ENCODE data around the gene CHAT.

CHAT gene

GRCh38 chr10:49613882-49614241, at the start of gene CHAT:
CHAT (plus strand) TSS chr10:49614037; CDS start chr10:49614190, 153 bp downstream.
- no peak for DNase-seq (ENCODE audit: low read depth in 2 of 2)

- no peak for DNase-seq (ENCODE audit: low read depth in 2 of 2)
These were observed 49.3 kb upstream of the CHAT start for GRCh38 chr10:49564461-49565009.

GRCh38 chr10:49567810-49568209, 46.0 kb upstream of the CHAT start:
- no peak for DNase-seq (ENCODE audit: low read depth in 2 of 2)

GRCh38 chr10:49568235-49568634, 45.6 kb upstream of the CHAT start:
- DNase-seq (ENCODE audit: low read depth in 2 of 2): no peak

GRCh38 chr10:49569031-49569631, 44.7 kb upstream of the CHAT start:
- DNase-seq (ENCODE audit: low read depth in 2 of 2): no peak

GRCh38 chr10:49571388-49571787, 42.4 kb upstream of the CHAT start:
- DNase-seq (ENCODE audit: low read depth in 2 of 2): no peak

GRCh38 chr10:49572594-49573114, 41.2 kb upstream of the CHAT start:
- DNase-seq (ENCODE audit: low read depth in 2 of 2): no peak

- no peak for DNase-seq (ENCODE audit: low read depth in 2 of 2)
These were observed 38.3 kb upstream of the CHAT start for GRCh38 chr10:49575489-49576072.

GRCh38 chr10:49577182-49577925, 36.5 kb upstream of the CHAT start:
- no peak for DNase-seq (ENCODE audit: low read depth in 2 of 2)

GRCh38 chr10:49578392-49578791, 35.4 kb upstream of the CHAT start:
- no peak for DNase-seq (ENCODE audit: low read depth in 2 of 2)

- DNase-seq (ENCODE audit: low read depth in 2 of 2): no peak
These were observed 34.2 kb upstream of the CHAT start for GRCh38 chr10:49579621-49580020.

GRCh38 chr10:49585387-49585786, 28.4 kb upstream of the CHAT start:
- no peak for DNase-seq (ENCODE audit: low read depth in 2 of 2)

GRCh38 chr10:49587981-49588380, 25.9 kb upstream of the CHAT start:
- no peak for DNase-seq (ENCODE audit: low read depth in 2 of 2)

- DNase-seq (ENCODE audit: low read depth in 2 of 2): peak in 1 of 2 donors; percentile 11
These were observed 20.9 kb upstream of the CHAT start for GRCh38 chr10:49592726-49593563.

GRCh38 chr10:49593564-49593875, 20.3 kb upstream of the CHAT start:
- DNase-seq (ENCODE audit: low read depth in 2 of 2): no peak

- DNase-seq (ENCODE audit: low read depth in 2 of 2): no peak
These were observed 19.8 kb upstream of the CHAT start for GRCh38 chr10:49593998-49594397.

GRCh38 chr10:49594594-49594993, 19.2 kb upstream of the CHAT start:
- DNase-seq (ENCODE audit: low read depth in 2 of 2): no peak

- no peak for DNase-seq (ENCODE audit: low read depth in 2 of 2)
These were observed 18.7 kb upstream of the CHAT start for GRCh38 chr10:49595003-49595712.

- no peak for DNase-seq (ENCODE audit: low read depth in 2 of 2)
These were observed 17.9 kb upstream of the CHAT start for GRCh38 chr10:49595713-49596492.

- DNase-seq (ENCODE audit: low read depth in 2 of 2): no peak
These were observed 17.4 kb upstream of the CHAT start for GRCh38 chr10:49596493-49596809.

GRCh38 chr10:49596836-49597235, 17.0 kb upstream of the CHAT start:
- no peak for DNase-seq (ENCODE audit: low read depth in 2 of 2)

Measured in stimulated activated CD8-positive, alpha-beta memory T cell treated with anti-CD3 and anti-CD28 coated beads, Interleukin-15, amount 100 ng/mL, for 4 hours (primary cell).